WI38 (cell line): ENCODE measurements around the gene FNTB.

Experiments
- H3K4me3 ChIP-seq: 2 replicates; pipeline ENCODE4 v1.5.1; 2011; ENCODE audit warnings: low read depth, mild to moderate bottlenecking, control low read depth, low read length
- TF ChIP-seq, protein P1 (sequence below): IDR thresholded peaks from 2 replicates; pipeline ENCODE4 v1.5.1; 2012; ENCODE audit warnings: low read depth, mild to moderate bottlenecking, control low read depth, low read length

The FNTB gene

DNA sequence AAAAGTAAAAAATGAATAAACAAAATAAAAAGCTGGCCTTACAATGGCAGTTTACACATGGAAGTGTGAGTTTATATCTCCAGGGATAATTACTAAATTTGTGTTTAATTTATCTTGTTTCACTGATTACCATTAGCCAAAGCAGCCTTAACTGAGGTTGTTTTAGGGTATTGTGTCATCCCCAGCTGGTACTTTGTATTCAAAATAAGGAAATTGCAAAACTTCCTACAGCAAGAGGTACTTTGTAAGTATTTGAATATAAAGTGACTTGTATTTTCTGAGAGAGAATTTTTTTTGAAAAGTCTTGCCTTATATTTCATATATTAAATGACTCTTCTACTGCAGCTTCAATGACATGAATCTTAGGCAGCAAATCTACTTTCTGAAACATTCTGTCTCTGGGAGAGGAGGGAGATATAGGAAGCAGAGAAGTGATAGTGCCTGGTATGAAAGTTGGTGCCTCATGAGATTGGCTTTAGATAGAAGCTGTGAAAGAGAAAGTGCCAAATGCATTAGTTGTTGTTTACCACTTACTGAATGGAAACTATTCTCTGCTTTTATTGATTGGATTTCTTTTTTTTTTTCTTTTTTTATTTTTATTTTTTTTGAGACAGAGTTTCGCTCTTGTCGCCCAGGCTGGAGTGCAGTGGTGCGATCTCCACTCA lies 6.7 kb downstream of the FNTB start:
- H3K4me3 ChIP-seq, result no peak overlapping the region
- TF ChIP-seq, protein P1, sequence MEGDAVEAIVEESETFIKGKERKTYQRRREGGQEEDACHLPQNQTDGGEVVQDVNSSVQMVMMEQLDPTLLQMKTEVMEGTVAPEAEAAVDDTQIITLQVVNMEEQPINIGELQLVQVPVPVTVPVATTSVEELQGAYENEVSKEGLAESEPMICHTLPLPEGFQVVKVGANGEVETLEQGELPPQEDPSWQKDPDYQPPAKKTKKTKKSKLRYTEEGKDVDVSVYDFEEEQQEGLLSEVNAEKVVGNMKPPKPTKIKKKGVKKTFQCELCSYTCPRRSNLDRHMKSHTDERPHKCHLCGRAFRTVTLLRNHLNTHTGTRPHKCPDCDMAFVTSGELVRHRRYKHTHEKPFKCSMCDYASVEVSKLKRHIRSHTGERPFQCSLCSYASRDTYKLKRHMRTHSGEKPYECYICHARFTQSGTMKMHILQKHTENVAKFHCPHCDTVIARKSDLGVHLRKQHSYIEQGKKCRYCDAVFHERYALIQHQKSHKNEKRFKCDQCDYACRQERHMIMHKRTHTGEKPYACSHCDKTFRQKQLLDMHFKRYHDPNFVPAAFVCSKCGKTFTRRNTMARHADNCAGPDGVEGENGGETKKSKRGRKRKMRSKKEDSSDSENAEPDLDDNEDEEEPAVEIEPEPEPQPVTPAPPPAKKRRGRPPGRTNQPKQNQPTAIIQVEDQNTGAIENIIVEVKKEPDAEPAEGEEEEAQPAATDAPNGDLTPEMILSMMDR, result no peak

DNA sequence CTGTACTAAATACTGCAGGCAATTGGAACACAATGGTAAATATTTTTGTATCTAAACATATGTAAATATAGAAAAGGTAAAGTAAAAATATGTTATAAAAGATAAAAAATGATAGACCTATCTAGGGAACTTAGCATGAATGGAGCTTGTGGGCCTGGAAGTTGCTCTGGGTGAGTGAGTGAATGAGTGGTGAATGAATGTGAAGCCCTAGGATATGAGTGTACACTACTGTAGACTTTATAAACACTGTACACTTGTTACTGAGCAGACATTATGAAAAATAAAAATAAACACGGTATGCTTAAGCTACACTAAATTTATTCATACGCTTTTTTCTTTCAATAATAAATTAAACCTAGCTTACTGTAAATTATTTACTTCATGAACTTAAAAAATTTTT lies 7.8 kb downstream of the FNTB start:
- TF ChIP-seq, protein P1, result no peak
- H3K4me3 ChIP-seq, result no peak overlapping the region

DNA sequence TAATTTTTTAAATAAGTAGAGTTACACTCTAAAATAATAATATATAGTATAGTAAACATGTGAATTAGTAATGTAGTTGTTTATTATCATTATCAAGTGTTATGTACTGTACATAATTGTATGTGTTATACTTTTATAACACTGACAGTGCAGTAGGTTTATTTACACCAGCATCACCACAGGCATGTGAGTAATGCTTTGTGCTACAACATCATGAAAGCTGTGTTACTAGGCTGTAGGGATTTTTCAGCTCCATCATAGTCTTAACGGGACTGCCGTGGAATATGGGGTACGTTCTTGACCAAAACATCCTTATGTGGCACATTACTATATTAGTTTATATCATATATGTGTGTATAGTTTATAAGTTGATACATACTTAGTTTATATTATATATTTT lies 8.6 kb downstream of the FNTB start:
- TF ChIP-seq, protein P1, result no peak
- H3K4me3 ChIP-seq, result no peak overlapping the region

DNA sequence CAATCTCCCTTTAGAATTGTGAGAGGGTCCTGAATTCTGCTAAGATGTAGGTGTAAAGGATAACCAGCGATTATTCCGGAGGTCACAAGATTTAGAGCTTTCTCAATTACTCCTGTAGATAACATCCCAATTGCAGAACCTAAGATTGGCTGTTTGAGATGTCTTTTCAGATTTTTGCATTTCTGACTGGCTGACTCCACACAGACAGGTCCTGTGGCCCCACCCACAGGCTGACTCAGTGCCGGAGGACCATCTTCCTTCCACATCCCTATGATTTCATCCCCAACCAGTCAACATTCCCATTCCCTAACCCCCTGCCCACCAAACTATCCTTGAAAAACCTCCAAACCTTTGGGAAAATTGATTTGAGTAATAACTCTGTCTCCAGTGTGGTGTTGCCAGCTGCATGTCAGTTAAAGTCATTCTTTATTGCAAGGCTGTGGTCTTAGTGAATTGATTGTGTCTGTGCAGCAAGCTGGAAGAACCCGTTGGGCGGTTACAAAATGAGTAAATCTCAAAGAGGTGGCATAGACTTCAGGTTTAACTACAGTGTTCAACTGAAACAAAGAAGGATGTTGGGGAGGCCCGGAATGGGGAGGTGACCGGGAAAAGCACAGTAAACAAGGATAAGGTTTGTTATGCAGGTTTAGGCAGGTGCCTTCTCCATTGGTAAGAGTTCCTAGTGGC lies 10.6 kb downstream of the FNTB start:
- H3K4me3 ChIP-seq, result no peak overlapping the region
- TF ChIP-seq, protein P1, result no peak

DNA sequence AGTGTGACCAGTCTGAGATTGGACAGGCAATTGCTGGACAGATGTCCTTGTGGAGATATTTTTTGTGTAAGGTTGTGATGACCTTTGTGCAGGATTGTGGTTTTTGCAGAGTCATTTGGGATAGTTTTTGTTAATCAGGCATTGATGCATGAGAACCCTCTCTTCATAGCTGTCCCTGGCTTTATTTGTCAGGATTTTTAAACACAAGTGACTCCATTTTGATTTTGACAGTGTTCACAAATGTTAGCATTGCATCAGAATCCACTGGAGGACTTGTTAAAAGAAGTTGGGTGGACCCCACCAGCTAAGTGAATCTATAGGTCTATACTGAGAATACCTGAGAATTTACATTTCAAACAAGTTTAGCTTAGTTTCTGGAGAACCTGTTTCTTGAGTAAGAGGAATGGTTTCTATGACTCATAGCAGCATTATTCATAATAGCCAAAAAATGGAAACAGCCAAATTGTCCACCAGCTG lies 11.8 kb downstream of the FNTB start:
- TF ChIP-seq, protein P1, result no peak
- no peak overlapping the region for H3K4me3 ChIP-seq

DNA sequence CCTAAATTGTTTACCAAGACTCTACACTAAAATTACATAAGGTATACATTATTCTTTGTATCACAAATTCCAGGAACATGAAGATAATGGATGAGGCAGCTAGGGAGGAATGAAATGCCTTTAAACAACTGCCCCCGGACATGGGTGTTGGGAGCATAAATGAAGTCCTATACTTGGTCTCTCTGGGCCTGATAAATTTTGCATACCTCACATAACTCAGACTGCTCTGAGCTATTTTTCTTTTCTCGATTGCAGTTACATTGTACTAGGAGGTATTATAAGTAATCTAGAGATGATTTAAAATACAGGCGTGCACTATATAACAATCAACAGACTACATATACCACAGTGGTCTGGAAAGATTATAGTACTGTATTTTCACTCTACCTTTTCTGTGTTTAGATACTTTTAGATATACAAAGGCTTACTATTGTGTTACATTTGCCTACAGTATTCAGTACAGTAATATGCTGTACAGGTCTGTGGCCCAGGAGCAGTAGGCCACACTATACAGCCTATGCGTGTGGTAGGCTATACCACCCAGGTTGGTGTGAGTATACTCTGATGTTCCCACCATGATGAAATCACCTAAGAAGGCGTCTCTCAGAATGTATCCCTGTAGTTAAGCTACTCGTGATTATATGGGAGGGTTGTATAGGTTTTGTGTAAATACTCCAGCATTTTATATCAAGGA lies 14.3 kb downstream of the FNTB start:
- no peak overlapping the region for H3K4me3 ChIP-seq
- TF ChIP-seq, protein P1, result no peak

DNA sequence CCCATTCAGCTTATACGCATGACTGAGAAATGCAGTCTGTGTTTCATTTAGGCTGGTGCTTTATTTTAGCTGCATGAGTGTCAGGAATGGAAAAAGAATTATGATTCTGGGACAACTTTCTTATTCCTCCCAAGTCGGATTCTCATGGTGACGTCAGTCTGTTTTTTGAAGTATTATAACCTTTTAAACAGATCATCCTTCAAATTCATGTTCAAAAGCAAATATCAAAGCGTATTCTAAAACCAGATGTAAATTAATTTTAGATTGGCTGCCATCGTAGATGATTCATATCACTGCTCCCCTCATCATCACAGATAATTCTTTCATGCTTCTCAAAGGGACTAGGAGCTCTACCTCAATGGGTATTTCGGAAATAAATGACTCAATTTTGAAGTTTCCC lies 15.0 kb downstream of the FNTB start:
- H3K4me3 ChIP-seq, result no peak overlapping the region

More for the DNA sequence above, 15.0 kb downstream of the FNTB start:
- TF ChIP-seq, protein P1, result no peak
